Osteocyte (in vitro differentiated cells): ENCODE results near the gene PRDM4. TPM values are rescaled to one million over a fixed set of nuclear protein-coding genes. Genes with fewer than 3 reads are reported as not detected.

Experiments
- DNase-seq: peaks from one replicate; pipeline ENCODE4 v3.0.0; 2021; ENCODE audit warnings: mixed read lengths; ENCODE audit not compliant: unreplicated experiment; ENCODE audit errors: extremely low spot score
- H3K27ac Mint-ChIP-seq: one replicate; pipeline ENCODE4 v1.8.0; 2021; ENCODE audit warnings: mild to moderate bottlenecking, mixed read lengths; ENCODE audit not compliant: unreplicated experiment
- H3K27me3 Mint-ChIP-seq: one replicate; pipeline ENCODE4 v1.8.0; 2021; ENCODE audit warnings: mixed read lengths; ENCODE audit not compliant: unreplicated experiment
- H3K36me3 Mint-ChIP-seq: one replicate; pipeline ENCODE4 v1.8.0; 2021; ENCODE audit warnings: mixed read lengths; ENCODE audit not compliant: unreplicated experiment
- H3K4me1 Mint-ChIP-seq: one replicate; pipeline ENCODE4 v1.8.0; 2021; ENCODE audit warnings: mixed read lengths; ENCODE audit not compliant: unreplicated experiment
- H3K4me3 Mint-ChIP-seq: one replicate; pipeline ENCODE4 v1.8.0; 2021; ENCODE audit warnings: mild to moderate bottlenecking, moderate library complexity, mixed read lengths; ENCODE audit not compliant: unreplicated experiment
- H3K9me3 Mint-ChIP-seq: one replicate; pipeline ENCODE4 v1.8.0; 2021; ENCODE audit warnings: mixed read lengths; ENCODE audit not compliant: unreplicated experiment
- total RNA-seq: library from RNA; stranded (reverse); gene quantifications from 2 replicates; pipeline ENCODE4 v1.2.1, GENCODE V29; 2021
- TF ChIP-seq, protein P1 (sequence below): fragments of 200-600 bp; sonication (generic); IDR thresholded peaks from 2 replicates; pipeline ENCODE4 v1.5.0; 2021; ENCODE audit warnings: antibody characterized with exemption, mild to moderate bottlenecking, moderate library complexity

Gene PRDM4
- total RNA-seq, 1 donor from 2014 or later: 24.5 TPM

DNA sequence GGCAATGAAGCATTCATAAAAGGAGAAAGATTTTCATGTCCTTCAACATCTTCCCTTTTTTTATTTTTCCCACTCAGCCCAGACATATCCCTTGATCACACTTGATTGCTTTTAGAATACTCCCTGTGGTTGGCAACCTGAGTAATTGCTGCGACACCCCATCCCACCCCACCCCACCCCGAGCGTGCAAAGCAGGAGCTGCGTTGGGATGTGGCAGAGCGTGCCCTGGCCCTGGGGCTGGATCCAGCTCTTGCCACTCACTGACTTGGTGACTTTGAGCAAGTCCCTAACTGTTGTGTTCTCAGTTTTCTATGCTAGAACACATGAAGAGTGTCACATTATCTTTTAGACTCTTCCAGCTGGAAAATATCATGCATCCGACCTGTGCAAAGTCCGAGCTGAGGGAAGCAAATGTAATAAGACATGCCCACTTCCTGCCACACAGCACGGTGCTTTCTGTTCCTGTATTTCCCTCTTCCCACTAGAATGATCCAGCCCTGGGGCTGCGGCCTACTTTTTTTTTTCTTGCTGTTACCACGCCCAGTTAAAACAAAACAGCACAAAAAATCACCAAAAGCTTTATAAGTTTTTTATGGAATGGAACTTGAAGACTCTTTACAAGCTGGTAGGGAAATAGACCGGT lies 17.6 kb upstream of the PRDM4 start:
- TF ChIP-seq, protein P1, sequence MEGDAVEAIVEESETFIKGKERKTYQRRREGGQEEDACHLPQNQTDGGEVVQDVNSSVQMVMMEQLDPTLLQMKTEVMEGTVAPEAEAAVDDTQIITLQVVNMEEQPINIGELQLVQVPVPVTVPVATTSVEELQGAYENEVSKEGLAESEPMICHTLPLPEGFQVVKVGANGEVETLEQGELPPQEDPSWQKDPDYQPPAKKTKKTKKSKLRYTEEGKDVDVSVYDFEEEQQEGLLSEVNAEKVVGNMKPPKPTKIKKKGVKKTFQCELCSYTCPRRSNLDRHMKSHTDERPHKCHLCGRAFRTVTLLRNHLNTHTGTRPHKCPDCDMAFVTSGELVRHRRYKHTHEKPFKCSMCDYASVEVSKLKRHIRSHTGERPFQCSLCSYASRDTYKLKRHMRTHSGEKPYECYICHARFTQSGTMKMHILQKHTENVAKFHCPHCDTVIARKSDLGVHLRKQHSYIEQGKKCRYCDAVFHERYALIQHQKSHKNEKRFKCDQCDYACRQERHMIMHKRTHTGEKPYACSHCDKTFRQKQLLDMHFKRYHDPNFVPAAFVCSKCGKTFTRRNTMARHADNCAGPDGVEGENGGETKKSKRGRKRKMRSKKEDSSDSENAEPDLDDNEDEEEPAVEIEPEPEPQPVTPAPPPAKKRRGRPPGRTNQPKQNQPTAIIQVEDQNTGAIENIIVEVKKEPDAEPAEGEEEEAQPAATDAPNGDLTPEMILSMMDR: no peak
- DNase-seq: no peak
- H3K27me3 Mint-ChIP-seq: peaks cover 55% of the 10 kb centered on the region
- H3K9me3 Mint-ChIP-seq: no peaks in the 10 kb centered on the region
- H3K4me1 Mint-ChIP-seq: no peaks in the 10 kb centered on the region
- no peak overlapping the region for H3K27ac Mint-ChIP-seq
- H3K4me3 Mint-ChIP-seq: no peak overlapping the region
- no peaks in the 10 kb centered on the region for H3K36me3 Mint-ChIP-seq

DNA sequence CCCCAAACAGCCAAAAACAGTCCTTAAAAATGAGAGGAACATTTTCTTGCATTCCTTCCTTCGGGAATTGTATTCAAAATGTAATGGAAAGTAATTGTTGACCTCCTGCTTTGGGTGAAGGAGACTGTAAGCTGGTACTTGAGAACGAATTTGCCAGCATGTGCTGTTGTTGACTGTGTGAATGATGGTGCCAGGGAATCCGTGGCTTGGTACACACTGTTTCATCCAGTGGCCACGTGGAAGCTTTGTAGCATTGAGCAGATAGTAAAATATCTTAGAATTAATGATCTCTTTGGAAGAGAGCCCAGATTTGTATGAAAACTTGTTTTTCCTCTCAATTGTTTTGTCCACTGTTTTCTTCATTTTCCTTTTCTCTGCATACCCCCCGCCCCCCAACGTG lies 15.2 kb upstream of the PRDM4 start:
- Mint-ChIP-seq H3K27me3 (peaks cover 61% of the 10 kb centered on the region), H3K36me3 (no peaks in the 10 kb centered on the region), H3K4me1 (no peaks in the 10 kb centered on the region), H3K27ac (no peak overlapping the region), H3K4me3 (no peak overlapping the region), H3K9me3 (no peaks in the 10 kb centered on the region)
- TF ChIP-seq, protein P1: no peak
- DNase-seq: no peak

DNA sequence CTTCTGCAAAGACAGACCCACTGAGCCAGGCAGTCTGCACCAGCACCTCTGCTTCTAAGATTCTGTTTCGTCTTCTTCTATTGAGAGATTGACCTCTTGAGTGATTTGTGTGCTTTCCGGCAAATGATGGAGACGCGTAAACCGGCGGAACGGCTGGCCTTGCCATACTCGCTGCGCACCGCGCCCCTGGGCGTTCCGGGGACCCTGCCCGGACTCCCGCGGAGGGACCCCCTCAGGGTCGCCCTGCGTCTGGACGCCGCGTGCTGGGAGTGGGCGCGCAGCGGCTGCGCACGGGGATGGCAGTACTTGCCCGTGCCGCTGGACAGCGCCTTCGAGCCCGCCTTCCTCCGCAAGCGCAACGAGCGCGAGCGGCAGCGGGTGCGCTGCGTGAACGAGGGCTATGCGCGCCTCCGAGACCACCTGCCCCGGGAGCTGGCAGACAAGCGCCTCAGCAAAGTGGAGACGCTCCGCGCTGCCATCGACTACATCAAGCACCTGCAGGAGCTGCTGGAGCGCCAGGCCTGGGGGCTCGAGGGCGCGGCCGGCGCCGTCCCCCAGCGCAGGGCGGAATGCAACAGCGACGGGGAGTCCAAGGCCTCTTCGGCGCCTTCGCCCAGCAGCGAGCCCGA lies 14.3 kb upstream of the PRDM4 start:
- no peak overlapping the region for H3K27ac Mint-ChIP-seq
- no peaks in the 10 kb centered on the region for H3K4me1 Mint-ChIP-seq
- H3K4me3 Mint-ChIP-seq: no peak overlapping the region
- H3K9me3 Mint-ChIP-seq: no peaks in the 10 kb centered on the region
- no peak for DNase-seq
- H3K36me3 Mint-ChIP-seq: no peaks in the 10 kb centered on the region
- TF ChIP-seq, protein P1: no peak
- H3K27me3 Mint-ChIP-seq: peaks cover 62% of the 10 kb centered on the region

DNA sequence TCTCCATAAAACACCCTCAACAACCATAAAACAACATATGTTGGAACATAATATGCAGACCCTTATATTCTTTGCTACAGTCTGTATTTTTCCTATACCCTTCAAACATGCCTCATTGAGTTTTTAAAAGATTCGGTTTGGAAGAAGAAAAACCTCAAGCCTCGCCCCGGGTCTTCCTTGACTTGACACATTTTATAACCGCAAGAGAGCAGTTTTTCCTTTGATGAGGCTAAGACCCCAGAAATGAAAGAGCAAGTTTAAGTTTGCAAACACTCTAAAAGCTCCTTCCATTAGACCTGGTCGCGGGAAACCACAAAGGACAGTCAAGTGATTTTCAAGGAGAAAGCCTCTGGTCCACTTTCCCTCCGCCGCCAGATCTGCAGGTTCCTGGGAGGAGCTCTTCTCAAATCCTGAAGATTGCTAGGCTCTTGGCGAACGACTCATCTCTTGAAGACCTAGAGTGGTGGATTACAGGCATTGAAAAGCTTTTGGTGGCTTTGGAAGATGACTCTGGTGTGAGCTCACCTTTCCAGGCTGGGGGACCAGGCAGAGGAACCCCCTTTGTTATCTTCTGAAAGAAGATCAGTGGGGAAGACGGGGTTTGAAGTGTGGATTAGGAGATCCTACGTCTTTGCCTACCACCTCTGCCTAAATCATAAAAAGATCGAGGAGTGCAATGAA lies 13.6 kb upstream of the PRDM4 start, which contains the start of gene ASCL4:
ASCL4 (plus strand) TSS at position 356 of the 681 bp plus-strand sequence. CDS start 515 bp downstream, outside the sequence.
- Mint-ChIP-seq H3K4me3 (no peak within 1 kb of the TSS), H3K27me3 (peaks cover 59% of the 10 kb centered on the region), H3K9me3 (no peaks in the 10 kb centered on the region), H3K4me1 (no peaks in the 10 kb centered on the region), H3K27ac (no peak within 1 kb of the TSS), H3K36me3 (no peaks in the 10 kb centered on the region)
- DNase-seq: no peak
- TF ChIP-seq, protein P1: no peak

DNA sequence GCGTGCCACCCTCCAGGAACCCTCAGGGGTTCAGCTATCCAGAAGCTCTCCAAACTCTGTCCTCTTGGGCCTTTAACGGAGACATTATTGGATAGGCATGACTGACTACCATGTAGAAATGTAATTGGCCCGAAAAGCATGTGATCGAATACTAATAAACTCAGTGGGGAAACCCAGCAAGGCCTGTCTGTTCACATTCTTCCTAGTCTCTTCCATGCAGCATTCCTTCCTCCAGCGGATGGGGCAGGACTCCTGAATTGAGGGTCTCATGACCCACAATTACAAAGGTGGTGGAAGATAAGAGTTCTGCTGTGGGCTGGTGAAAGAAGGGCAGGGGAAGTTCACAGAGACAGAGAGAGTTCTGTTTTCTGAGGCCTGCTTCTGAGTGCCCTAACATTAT lies 6.5 kb upstream of the PRDM4 start:
- Mint-ChIP-seq H3K9me3 (no peaks in the 10 kb centered on the region), H3K4me3 (no peak overlapping the region), H3K27me3 (peaks cover 28% of the 10 kb centered on the region), H3K36me3 (no peaks in the 10 kb centered on the region), H3K4me1 (no peaks in the 10 kb centered on the region), H3K27ac (no peak overlapping the region)
- TF ChIP-seq, protein P1: no peak
- no peak for DNase-seq
